ENCODE measurements around the gene TMIGD1. TPM values are rescaled to one million over a fixed set of nuclear protein-coding genes. Genes with fewer than 3 reads are reported as not detected.

The TMIGD1 gene, protein sequence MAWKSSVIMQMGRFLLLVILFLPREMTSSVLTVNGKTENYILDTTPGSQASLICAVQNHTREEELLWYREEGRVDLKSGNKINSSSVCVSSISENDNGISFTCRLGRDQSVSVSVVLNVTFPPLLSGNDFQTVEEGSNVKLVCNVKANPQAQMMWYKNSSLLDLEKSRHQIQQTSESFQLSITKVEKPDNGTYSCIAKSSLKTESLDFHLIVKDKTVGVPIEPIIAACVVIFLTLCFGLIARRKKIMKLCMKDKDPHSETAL
- total RNA-seq: not detected in 2 replicates

GRCh38 chr17:30333503-30334360 lies at the start of gene TMIGD1:
Gene TMIGD1, minus strand, starts transcription at chr17:30334057. Its CDS starts 1,924 bp downstream, at chr17:30332133.

GRCh38 chr17:30378825-30379302 lies 45.0 kb upstream of the TMIGD1 start, which contains the start of gene CPD:
Gene CPD, plus strand, starts transcription at chr17:30378927. Its CDS starts 54 bp downstream, at chr17:30378981.

DNA sequence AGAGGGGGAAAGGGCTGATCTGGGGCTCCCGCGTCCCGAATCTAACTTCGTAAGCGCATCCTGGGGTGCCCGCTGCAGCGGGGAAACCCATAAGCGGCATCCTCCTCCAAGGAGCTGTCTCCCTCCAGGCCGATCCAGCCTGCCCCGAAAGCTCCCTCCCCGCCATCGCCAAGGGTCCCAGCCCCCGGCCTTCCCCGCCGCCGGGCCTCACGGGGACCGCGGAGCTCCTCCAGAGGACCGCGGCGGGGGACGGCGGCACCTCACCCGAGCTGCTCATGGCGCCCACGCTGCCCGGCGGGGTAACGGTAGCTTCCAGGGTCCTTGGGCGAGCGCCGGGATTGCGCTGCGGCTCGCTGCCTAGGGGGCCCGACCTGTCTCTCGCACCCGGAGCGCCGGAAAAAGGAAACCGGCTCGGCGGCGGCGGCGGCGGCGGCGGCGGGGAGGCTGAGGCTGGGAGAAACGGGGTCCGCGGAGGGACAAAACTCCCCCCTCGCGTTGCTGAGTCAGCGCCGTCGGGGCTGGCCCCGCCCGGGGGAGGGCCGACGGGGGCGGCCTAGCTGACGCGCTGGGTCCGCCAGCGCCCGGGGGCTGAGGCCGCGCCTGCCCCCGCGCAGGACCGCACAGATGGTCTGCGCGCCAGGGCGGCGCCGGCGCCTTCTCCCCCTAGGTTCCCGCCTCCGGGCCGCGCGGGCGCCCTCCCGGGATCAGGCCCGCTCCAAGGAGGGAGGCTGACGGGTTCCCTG lies 42.1 kb downstream of the TMIGD1 start, which contains the start of gene BLMH:
Gene BLMH (minus strand): TSS at position 402 of the 743 bp plus-strand sequence. CDS start 125 bp downstream, at position 277.

Other genes starting within 250 kb of the TMIGD1 start
- 11.6 and 13.9 TPM in 2 replicates for gene NSRP1, start 217.2 kb downstream of the TMIGD1 start, total RNA-seq
- 0.40 and 1.6 TPM in 2 replicates for gene SLC6A4, start 98.4 kb downstream of the TMIGD1 start, total RNA-seq
- 26.8 and 33.9 TPM in 2 replicates for gene BLMH, start 42.1 kb downstream of the TMIGD1 start, total RNA-seq
- 121 and 152 TPM in 2 replicates for gene CPD, start 44.9 kb upstream of the TMIGD1 start, total RNA-seq
- 24.4 and 31.6 TPM in 2 replicates for gene GOSR1, start 143.4 kb upstream of the TMIGD1 start, total RNA-seq